GM18867 (cell line): ENCODE results near the gene ARVCF.
"Not testable (repeated sequence)": the region's sequence is repeated elsewhere in the genome, so short reads cannot be mapped to it uniquely, and the experiment has no call there.

Source experiments
- ATAC-seq: cut with Tn5 transposase; IDR thresholded peaks from one replicate; pipeline ENCODE4 v1.9.1; 2021; ENCODE audit warnings: mild to moderate bottlenecking, moderate library complexity; ENCODE audit not compliant: unreplicated experiment

Gene ARVCF

GRCh38 chr22:19940536-19941364 is 75.9 kb downstream of the ARVCF start:
- no peak for ATAC-seq

GRCh38 chr22:19937616-19938473 is 78.8 kb downstream of the ARVCF start:
- no peak for ATAC-seq

GRCh38 chr22:19936513-19936912 is 80.1 kb downstream of the ARVCF start:
- ATAC-seq: no peak

DNA sequence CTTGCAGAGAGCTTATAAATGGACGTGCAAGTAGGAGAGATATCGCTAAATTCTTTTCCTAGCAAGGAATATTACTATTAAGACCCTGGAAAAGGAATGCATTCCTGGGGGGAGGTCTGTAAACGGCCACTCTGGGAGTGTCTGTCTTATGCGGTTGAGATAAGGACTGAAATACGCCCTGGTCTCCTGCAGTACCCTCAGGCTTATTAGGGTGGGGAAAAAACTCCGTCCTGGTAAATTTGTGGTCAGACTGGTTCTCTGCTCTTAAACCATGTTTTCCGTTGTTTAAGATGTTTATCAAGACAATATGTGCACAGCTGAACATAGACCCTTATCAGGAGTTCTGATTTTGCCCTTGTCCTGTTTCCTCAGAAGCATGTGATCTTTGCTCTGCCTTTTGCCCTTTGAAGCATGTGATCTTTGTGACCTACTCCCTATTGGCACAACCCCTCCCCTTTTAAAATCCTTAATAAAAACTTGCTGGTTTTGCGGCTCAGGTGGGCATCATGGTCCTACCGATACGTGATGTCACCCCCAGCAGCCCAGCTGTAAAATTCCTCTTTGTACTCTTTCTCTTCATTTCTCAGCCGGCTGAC is 81.4 kb downstream of the ARVCF start:
- not testable (repeated sequence) for ATAC-seq

DNA sequence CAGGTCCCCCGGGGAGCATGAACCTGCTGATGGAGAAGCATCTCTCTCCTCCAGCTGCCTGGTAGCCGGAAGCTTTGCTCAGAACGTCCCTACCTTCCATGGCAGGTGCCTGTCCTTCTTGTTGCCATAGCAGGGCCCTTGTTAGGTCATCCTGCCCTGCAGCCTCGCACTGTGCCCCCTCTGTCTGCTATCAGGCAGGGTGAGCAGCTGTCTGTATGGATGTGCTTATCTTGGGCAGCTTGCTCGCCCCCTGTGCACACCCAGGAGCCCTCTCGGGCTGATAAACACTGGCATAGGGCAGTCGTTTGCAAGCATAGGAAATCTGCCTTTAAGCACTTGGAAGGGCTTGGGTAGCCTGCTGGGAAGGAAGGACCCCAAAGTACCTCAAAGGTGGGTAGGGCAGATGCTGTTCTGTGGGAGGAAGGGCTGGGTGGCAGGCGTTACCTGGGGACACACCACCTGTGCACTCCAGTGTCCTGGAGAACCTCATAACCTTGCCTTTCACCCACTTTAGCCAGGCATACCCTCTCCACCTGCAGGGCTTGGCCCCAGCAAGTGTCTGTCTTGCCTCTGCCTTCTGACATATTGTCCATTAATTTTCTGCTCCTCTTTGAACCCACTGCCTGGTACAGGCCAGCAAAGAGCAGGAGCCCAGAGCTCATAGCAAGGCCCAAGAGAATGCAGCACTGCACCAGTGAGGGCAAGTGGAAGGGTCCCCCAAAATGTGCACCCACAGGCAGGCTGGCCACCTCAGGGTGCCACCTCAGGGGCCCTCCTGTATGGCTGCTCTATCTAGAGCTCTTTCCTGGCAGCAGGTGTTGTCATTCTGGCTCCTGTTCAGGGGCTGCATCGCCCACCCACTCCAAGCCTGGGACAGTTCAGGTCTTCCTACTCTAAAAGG is 83.0 kb downstream of the ARVCF start:
- ATAC-seq: no peak

- no peak for ATAC-seq
Observed at GRCh38 chr22:19932367-19933206, 84.0 kb downstream of the ARVCF start.

GRCh38 chr22:19931514-19931913 is 85.1 kb downstream of the ARVCF start:
- ATAC-seq: no peak

DNA sequence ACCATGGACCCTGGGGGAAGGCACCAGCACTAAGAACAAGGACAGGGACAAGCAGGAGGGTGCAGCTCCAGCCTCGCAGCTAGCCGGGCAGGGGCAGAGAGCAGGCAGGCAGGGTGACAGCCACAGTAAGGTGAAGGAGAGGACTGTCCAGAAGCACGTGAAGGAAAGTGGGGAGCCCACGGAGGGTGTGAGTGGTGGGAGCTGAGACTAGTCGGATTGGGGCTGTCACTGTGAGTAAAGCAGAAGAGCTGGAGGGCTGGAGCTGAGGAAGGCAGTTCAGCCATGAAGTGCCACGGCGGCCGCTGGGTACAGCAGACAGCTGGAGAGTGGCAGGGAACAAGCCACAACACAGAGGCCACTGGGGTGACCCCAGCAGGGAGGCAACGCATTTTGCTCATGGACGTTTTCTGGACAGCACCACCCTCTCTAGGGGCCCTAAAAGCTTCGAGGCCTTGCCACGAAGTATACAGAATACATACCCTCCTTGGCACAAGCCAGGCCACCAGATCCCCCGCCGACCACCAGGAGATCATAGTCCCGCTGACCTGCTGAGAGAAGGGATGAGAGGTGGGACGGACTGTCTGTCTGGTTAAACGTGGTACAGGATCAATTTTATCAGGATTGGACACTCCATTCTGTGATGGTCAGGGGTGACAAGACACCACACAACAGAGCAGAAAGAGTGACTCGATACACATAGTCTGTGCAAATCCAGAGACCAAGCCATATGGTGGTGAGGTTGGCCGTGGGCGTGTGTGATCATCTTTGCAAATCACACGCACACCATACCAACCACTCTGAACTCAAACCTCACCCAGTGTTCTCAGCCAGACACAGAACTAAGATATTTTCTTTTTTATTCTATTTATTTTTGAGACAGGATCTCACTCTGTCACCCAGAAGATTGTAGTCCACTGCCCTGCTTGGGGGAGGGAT is 85.8 kb downstream of the ARVCF start:
- ATAC-seq: no peak

- ATAC-seq: no peak
Observed at GRCh38 chr22:19929586-19930550, 86.8 kb downstream of the ARVCF start.

DNA sequence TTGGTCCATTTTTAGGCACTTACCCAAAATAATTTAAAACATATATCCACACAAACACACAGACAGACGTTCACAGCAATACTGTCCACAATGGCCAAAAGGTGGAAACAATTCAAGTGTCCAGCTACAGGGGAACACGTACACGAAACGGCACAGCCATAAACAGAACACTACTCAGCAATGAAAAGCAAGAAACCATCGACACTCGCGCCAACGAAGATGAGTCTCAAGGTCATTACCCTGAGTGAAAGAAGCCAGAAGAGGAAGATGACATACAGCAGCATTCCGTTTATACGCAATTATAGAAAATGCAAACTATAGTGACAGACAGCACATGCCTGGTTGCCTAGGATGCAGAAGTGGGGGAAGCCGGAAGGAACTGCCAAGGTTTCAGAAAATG is 88.4 kb downstream of the ARVCF start:
- ATAC-seq: no peak

DNA sequence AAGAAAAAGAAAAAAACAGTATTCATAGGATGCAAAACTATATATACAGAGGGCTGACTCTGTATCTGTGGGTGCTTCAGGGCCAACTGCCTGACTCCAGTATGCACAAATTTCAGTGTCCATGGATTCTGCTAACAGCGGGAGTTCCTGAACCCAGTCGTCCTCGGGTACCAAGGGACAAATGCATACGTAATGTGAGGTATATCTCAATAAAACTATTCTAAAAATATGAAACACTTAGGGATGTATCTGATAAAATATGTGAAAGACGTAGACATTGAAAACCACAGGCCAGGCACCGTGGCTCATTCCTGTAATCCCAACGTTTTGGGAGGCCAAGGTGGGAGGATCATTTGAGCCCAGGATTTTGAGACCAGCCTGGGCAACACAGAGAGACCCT is 88.9 kb downstream of the ARVCF start:
- ATAC-seq: no peak

DNA sequence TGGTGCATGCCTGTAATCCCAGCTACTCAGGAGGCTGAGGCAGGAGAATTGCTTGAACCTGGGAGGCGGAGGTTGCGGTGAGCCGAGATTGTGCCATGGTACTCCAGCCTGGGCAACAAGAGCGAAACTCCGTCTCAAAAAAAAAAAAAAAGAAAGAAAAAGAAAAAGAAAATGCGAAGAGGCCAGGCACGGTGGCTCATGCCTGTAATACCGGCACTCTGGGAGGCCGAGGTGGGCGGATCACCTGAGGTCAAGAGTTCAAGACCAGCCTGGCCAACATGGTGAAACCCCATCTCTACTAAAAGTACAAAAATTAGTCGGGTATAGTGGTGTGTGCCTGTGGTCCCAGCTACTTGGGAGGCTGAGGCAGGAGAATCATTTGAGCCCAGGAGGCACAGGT is 90.6 kb downstream of the ARVCF start:
- not testable (repeated sequence) for ATAC-seq

DNA sequence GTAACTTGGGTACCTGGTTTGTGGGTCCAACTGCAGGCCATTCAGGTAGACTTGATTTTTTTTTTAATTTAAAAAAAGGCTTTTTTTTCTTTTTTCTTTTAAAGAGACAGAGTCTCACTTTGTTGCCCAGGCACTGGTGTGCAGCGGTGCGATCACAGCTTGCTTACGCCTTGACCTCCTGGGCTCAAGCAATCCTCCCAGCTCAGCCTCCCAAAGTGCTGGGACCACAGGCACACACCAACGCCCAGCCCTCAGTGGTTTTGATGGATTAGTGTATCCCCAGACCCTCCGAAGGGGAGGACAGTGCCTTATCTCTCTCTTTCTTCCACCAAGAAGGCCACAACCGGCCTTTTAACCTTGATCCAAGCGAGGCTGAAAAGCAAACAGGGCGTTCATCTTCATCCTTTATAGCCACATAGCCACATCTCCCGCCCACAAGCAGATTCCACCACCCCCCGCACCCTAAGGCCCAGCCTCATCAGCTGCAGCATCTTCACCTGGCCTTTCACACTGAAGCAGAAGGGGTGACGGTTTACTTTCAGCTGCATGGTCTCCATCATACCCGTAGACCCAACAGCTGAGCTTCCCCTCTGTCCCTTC is 92.6 kb downstream of the ARVCF start:
- ATAC-seq: no peak

DNA sequence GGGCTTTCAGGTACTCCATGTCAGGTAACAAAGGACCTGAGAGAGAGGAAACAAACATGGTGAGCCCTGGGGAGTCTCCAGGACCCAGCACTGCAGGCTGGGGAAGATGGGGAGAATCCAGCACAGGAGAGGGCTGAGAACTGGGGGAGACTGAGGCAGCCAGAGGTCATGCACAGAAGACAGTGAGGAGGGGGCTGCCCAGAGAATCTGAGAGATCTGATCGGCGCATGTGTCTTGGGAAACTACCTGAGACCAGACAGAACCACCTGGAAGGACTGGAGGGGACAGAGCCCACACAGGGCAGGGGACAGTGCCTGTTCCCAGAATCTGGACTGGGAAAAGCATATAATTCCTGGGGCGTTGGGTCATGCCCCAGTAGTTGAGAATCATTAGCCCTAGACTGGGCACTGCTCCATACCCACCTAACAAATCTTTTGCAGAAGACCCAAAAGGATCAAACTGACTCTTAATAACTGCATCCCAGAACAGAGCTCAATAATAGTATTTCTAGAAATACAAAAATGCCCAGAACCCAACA is 95.0 kb downstream of the ARVCF start:
- ATAC-seq: no peak
